Activated CD8-positive, alpha-beta memory T cell treated with anti-CD3 and anti-CD28 coated beads for 48 hours (primary cell): ENCODE data around the gene TBC1D22B.
"Not testable (repeated sequence)": the region's sequence is repeated elsewhere in the genome, so short reads cannot be mapped to it uniquely, and the experiment has no call there.

Experiments
- DNase-seq, 3 experiments: peaks; one replicate each; pipeline ENCODE4 v3.0.0-alpha.2; 2020; ENCODE audit warnings: low read depth in 2 of 3, low spot score in 2 of 3

Gene TBC1D22B

GRCh38 chr6:37265001-37265400 is 7.4 kb downstream of the TBC1D22B start:
- no peak for DNase-seq

GRCh38 chr6:37265860-37266259 is 8.3 kb downstream of the TBC1D22B start:
- no peak for DNase-seq

GRCh38 chr6:37269105-37269504 is 11.5 kb downstream of the TBC1D22B start:
- DNase-seq = no peak

- no peak for DNase-seq
Observed at GRCh38 chr6:37272834-37273566, 15.4 kb downstream of the TBC1D22B start.

- no peak for DNase-seq
Observed at GRCh38 chr6:37273690-37274089, 16.1 kb downstream of the TBC1D22B start.

GRCh38 chr6:37275350-37275749 is 17.8 kb downstream of the TBC1D22B start:
- DNase-seq = no peak

- no peak for DNase-seq
Observed at GRCh38 chr6:37277001-37277409, 19.4 kb downstream of the TBC1D22B start.

GRCh38 chr6:37279366-37280134 is 22.0 kb downstream of the TBC1D22B start:
- no peak for DNase-seq

GRCh38 chr6:37280162-37280887 is 22.8 kb downstream of the TBC1D22B start:
- no peak for DNase-seq

GRCh38 chr6:37282371-37282770 is 24.8 kb downstream of the TBC1D22B start:
- no peak for DNase-seq

- no peak for DNase-seq
Observed at GRCh38 chr6:37283268-37283667, 25.7 kb downstream of the TBC1D22B start.

- DNase-seq = no peak
Observed at GRCh38 chr6:37283671-37284151, 26.1 kb downstream of the TBC1D22B start.

- no peak for DNase-seq
Observed at GRCh38 chr6:37284781-37285180, 27.2 kb downstream of the TBC1D22B start.

GRCh38 chr6:37285861-37286311 is 28.3 kb downstream of the TBC1D22B start:
- DNase-seq = no peak

- DNase-seq = no peak
Observed at GRCh38 chr6:37287519-37288157, 30.1 kb downstream of the TBC1D22B start.

GRCh38 chr6:37288247-37288646 is 30.7 kb downstream of the TBC1D22B start:
- no peak for DNase-seq

GRCh38 chr6:37289931-37290330 is 32.4 kb downstream of the TBC1D22B start:
- no peak for DNase-seq

- DNase-seq = no peak
Observed at GRCh38 chr6:37293426-37293825, 35.9 kb downstream of the TBC1D22B start.

GRCh38 chr6:37297637-37298036 is 40.1 kb downstream of the TBC1D22B start:
- not testable (repeated sequence) for DNase-seq

- no peak for DNase-seq
Observed at GRCh38 chr6:37298958-37299357, 41.4 kb downstream of the TBC1D22B start.

GRCh38 chr6:37299990-37300389 is 42.4 kb downstream of the TBC1D22B start:
- no peak for DNase-seq
